HG03108 (cell line): ENCODE measurements around the gene NUMA1.

Experiments
- ATAC-seq: cut with Tn5 transposase; IDR thresholded peaks from one replicate; pipeline ENCODE4 v1.9.1; 2021; ENCODE audit warnings: moderate library complexity; ENCODE audit not compliant: unreplicated experiment

NUMA1 gene

GRCh38 chr11:72069200-72069599, 11.1 kb downstream of the NUMA1 start:
- no peak for ATAC-seq

DNA sequence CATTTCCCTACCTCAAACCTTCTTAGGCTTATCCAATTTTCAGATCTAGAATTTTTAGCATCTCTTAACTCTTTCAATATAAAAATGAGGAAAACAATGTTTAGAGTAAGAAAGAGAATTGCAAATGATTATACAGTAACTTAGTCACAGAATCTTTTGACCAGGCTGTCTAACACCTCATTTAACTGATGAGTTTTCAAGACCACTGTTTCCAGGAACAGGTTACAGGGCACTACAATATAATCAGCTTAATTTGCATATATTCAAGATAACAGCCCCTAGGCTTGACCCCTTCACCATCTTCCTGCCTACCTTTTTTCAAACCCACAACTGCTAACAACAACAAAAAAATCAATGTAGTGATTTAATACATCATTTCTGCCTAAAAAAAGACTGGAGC, 12.7 kb downstream of the NUMA1 start:
- ATAC-seq = no peak

DNA sequence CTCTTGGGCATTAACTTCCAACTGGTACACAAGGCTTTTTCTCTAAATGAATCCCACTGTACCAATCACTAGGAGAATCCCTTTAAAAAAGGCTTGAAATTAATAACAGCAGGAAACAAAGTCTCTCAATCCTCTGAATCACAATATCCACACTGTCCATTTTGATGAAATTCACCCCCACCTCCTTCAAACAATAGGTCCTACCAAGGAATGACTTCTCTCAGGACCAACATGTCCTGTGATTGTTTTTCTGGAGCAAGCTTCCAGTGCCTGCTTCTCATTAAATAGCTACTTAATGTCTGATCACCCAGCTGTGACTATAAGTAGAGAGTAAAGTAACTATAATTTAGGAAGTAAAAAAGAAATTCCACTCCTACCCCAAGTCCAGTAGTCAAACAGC, 13.1 kb downstream of the NUMA1 start:
- no peak for ATAC-seq

DNA sequence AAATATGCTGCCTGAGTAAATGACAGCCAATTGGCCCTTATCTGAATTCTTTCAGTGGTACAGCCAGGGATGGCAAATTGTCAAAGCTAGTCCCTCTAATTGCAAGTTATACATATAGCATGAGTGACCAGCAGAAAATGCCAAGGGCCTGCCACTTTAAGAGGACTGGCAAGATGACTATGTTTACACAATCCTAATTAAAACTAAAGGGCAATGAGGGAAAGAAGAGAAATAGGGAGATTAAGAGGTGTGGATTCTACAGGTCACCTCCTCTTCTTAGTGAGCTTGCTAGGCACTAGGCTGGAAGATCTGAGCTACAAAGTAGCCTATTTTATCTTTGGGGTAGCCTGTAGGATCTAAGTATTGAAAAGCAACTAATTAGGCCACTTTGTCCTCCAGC, 13.5 kb downstream of the NUMA1 start:
- no peak for ATAC-seq

DNA sequence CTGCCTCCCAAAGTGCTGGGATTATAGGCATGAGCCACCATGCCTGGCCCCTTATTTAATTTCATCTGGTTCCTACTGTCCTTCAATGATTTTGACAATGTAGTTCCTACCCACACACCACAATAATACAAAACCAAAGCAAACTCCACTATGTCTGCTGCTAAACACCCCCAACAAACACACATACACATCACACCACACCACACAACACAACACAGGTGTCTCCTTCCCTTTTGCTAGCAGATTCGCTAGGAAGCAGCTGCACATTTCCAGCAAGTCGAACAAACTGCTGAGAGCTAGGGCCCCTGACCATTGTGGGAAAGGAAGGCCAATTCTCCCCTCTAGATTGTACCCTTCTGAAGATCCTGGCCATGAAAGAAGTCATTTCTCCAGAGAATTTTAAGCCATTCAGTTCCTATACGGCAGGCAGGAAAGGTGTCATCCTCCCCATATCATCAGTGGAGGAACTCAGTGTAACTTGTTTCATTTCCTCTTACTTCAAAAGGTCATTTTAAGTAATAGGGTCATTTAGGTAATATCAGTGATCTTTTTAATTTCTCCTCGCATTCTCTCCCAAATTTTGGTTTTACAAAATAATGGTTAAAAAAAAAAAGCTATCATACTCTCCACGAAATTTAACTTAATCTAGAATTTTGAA, 18.5 kb downstream of the NUMA1 start:
- ATAC-seq = no peak

GRCh38 chr11:72058416-72059034, 21.8 kb downstream of the NUMA1 start:
- no peak for ATAC-seq

DNA sequence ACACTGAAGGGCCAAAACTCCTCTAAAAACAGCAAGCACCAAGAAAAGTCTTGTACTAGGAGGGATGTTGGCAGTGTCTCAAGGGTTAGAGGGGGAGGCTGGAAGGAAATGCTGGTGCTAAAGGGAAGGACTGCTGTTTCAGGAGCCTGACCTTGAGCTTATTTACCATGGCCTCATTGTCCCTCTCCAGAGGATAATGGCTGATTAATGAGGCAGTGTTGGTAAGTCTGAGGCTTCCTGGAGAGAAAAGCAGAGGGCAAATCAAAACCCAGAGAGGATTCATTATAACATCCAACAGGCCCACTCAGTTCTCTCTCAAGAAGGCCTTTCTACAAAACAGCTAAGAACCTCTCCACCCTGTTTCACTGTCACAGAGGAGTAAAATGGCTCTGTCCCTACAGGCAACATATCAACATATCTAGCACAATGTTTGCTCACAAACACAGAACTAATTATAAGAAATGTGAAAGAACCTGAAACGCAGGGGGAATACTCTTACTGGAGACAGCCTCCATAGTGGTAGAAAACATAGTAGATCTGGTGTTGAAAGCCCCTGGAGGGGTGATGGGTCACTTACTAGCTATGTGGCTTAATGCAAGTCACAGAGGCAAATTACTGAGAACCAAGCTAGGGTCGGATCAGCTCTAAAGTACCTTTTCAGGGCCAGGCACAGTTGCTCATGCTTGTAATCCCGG, 31.4 kb downstream of the NUMA1 start:
- no peak for ATAC-seq

- no peak for ATAC-seq
These were observed 34.5 kb downstream of the NUMA1 start for GRCh38 chr11:72045849-72046248.

DNA sequence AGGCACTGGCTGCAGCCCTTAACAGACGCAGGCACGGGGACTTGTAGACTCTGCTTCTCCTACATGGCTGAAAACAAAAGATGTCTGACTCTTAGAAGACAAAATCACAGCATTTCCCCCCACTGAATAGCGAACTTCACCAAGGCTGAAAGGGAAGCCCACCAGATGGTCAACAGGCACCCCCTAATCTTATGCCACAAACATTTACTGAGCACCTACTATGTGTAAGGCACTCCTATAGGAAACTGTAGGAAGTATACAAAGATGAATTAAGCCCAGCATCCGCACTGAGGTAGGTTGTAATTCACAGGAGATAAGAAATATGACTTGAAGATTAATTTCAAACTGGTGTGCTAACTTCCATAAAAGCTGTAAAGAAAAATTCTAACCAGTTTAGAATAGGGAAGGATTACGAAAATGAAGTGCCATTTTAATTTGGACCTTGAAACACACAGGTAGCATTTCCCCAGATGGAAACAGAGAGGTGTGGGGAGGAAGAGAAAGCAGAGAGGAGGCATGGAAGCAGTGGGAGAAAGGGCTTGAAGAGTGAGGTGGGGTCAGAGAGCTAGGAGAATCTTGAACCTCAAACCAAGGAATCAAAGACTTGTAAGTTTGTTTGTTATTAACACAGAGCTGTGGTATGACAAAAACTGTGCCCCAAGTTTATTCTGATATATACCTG, 38.1 kb downstream of the NUMA1 start:
- ATAC-seq = no peak

DNA sequence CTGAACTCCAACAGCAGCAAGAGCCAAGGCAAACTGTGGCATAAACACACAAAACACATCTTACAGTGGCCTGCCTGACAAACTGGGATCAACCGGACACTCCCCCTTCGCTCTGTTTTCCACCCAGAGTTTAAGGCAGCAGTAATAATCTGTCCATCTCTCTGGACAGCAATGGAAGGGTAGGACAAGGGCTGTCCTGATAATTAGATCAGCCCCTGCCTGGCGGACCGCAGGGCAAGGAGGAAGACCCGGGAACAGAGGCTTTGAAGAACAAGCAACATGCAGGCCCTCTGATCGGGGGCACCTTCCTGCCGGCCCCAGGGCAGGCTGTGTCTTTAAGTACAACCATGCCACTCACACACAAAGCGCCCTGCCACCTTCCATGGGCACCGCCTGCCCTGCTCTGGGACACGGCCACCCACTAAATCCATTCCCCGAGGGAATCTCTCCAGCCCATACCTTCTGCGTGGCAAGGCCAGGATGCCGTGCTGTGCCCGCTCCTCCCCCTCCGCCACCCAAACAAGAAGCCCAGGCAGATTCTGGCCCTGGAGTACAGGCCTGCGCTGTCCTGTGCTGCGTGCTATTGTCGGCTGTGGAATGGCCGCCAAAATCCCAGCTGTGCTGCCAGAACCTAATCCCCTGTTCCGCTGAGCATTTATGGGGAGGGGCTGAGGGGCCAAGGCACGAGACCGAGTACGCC, 38.8 kb downstream of the NUMA1 start:
- ATAC-seq = no peak

GRCh38 chr11:72040491-72041363, 39.6 kb downstream of the NUMA1 start:
- ATAC-seq = no peak

DNA sequence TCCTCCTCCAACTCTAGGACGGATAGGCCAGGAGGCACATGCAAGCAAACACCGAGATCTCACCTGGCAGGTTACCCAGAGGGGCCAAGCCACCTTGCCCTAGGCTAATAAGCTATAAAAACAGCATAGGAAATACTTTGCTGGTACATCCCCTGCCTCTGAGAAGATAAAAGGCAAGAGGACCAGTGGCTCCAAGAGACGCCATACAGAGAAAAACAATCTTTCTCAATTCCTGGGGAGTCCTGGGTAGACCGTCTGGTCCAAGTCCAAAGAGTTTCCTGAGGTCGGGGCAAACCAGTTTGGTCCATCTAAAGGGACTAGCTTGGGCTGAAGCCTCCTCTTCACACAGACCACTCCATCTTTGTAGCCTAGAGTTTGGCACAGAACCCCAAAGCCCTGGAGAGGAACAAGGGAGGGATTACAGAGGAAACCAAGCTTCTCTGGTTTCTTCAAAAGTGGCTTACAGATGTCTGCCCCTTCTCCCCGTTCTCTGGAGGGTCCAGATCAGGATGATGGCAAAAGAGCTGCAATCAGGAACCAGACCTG, 40.4 kb downstream of the NUMA1 start:
- no peak for ATAC-seq

GRCh38 chr11:72039031-72039855, 41.1 kb downstream of the NUMA1 start:
- no peak for ATAC-seq

DNA sequence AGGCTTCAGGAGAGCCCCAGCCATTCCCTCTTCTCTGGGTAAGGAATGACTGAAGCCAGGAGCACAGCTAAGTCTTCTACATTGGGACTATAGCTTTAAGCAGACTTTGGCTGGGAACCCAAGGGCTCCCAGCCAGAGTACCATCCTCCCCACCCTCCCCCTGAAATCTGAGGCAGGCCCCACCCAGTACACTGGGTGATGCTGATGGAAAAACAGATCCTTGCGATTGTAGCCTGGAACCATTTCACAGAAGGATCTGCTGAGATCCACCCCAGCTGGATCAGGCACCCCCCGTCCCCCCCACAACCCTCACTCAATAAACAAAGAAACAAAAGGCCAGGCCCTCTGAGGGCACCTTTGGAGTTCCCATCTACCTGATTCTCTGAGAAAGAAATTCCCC, 41.9 kb downstream of the NUMA1 start:
- no peak for ATAC-seq

- no peak for ATAC-seq
These were observed 42.6 kb downstream of the NUMA1 start for GRCh38 chr11:72037554-72038311.

- ATAC-seq = no peak
These were observed 43.7 kb downstream of the NUMA1 start for GRCh38 chr11:72036687-72037086.

- ATAC-seq = no peak
These were observed 49.8 kb downstream of the NUMA1 start for GRCh38 chr11:72030472-72031045.

DNA sequence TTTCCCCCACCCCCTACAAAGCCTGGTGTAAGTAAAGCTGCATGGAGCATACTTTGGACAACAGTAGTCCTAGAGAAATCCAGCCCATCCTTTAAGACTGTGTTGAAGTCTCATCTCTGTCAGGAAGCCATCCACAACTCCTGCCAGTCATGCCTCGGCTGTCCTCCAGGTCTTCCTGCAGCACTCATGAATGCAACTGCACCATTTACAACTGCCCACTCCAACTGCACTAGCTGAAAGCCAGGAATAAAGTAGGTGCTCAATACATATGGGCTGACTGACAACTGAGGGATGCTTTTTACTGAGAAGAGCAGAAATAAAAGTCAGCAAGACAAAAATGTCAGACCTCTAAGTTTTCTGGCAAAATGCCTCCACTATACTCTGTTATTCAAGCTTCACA, 54.3 kb downstream of the NUMA1 start:
- no peak for ATAC-seq
